ENCODE results near the gene ETF1. TPM values are rescaled to one million over a fixed set of nuclear protein-coding genes. Genes with fewer than 3 reads are reported as not detected.
A peak's percentile ranks its signal among the peaks of the same experiment; 100 is the strongest.

The ETF1 gene
- polyA plus RNA-seq, 3 donors, result 34.8 to 71.4 (median 61.6) TPM

DNA sequence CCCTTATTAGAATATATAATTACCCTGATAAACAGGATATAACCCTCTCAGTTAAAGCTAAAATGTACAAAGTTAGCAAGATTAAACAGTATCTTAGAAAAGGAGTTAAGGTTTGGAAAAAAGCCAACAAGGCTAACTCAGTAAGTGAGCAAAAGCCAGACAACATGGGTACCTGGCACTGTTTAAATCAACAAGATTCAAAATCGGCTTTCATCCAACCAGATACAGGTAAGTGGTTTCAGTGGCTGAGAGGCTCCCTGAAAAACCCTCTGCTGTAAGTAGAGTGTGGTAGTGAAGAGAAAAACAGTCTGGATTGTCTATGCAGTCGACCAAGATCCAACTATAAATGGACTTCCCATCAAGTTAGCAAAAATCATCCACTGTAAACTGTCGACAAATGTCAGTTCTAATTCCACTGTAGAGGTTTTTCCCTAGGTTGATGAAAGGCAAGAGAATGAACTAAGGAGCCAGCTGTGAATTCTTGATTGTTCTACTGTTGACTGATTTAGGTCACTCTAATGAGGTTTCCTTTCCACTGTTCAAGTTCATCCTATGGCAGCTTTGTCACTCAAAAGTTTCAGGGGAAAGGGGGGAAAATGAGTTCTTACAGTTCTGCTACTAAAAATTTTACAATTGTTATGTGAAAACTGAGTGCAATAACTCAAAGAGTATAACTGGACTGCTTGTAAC, 27.3 kb downstream of the ETF1 start:
- peaks cover 69% of the 10 kb centered on the region for H4K20me1 ChIP-seq (ENCODE audit: insufficient read depth, low read length)
- Mint-ChIP-seq H3K4me3 (no peak overlapping the region), H3K9me3 (no peaks in the 10 kb centered on the region), H3K4me1 (peaks cover 13% of the 10 kb centered on the region), H3K27me3 (ENCODE audit: low read depth in 3 of 3) (peaks cover 0 to 2% (median 0%) of the 10 kb centered on the region in 3 donors), H3K36me3 (peaks cover 82 to 84% of the 10 kb centered on the region in 2 donors), H3K27ac (no peak overlapping the region)
- H3K27ac ChIP-seq (ENCODE audit: low read depth in 1 of 2, low read length in 2 of 2), result no peak overlapping the region
- WGBS (ENCODE audit: insufficient coverage), result no CpG with 5 or more reads among the region's 3 CpGs
- DNase-seq, result no peak
- H3K9ac ChIP-seq (ENCODE audit: insufficient read depth, low read length, poor library complexity, severe bottlenecking), result no peak overlapping the region
- TF ChIP-seq, protein P1, sequence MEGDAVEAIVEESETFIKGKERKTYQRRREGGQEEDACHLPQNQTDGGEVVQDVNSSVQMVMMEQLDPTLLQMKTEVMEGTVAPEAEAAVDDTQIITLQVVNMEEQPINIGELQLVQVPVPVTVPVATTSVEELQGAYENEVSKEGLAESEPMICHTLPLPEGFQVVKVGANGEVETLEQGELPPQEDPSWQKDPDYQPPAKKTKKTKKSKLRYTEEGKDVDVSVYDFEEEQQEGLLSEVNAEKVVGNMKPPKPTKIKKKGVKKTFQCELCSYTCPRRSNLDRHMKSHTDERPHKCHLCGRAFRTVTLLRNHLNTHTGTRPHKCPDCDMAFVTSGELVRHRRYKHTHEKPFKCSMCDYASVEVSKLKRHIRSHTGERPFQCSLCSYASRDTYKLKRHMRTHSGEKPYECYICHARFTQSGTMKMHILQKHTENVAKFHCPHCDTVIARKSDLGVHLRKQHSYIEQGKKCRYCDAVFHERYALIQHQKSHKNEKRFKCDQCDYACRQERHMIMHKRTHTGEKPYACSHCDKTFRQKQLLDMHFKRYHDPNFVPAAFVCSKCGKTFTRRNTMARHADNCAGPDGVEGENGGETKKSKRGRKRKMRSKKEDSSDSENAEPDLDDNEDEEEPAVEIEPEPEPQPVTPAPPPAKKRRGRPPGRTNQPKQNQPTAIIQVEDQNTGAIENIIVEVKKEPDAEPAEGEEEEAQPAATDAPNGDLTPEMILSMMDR (IDR thresholded peaks at IDR 0.05), result no peak
- H3K27me3 ChIP-seq (ENCODE audit: control insufficient read depth in 2 of 2, insufficient read depth in 2 of 2, low read length in 2 of 2), result no peaks in the 10 kb centered on the region
- no peak overlapping the region for H3K4me3 ChIP-seq (replicated peaks in 1 of 3; ENCODE audit: low read depth in 2 of 3, low read length in 3 of 3)
- H2AFZ ChIP-seq (ENCODE audit: insufficient read depth, low read depth, low read length, poor library complexity, severe bottlenecking), result no peak overlapping the region
- H3K36me3 ChIP-seq (replicated peaks in 1 of 2; ENCODE audit: control insufficient read depth in 1 of 2, insufficient read depth in 2 of 2, low read length in 2 of 2), result peaks cover 76 to 87% of the 10 kb centered on the region in 2 donors
- no peak overlapping the region for H3K4me2 ChIP-seq (replicated peaks; ENCODE audit: extremely low read depth, low read length, poor library complexity, severe bottlenecking)
- H3K9me3 ChIP-seq (replicated peaks in 1 of 2; ENCODE audit: control insufficient read depth in 1 of 2, insufficient read depth in 1 of 2, low read length in 2 of 2), result no peaks in the 10 kb centered on the region
- peaks cover 0 to 3% of the 10 kb centered on the region in 2 donors for H3K4me1 ChIP-seq (ENCODE audit: control insufficient read depth in 1 of 2, insufficient read depth in 2 of 2, low read length in 2 of 2)
- intact Hi-C loops (cut with micrococcal nuclease), result no loop called here
- peaks cover 26% of the 10 kb centered on the region for H3K79me2 ChIP-seq (ENCODE audit: insufficient read depth, low read length)

DNA sequence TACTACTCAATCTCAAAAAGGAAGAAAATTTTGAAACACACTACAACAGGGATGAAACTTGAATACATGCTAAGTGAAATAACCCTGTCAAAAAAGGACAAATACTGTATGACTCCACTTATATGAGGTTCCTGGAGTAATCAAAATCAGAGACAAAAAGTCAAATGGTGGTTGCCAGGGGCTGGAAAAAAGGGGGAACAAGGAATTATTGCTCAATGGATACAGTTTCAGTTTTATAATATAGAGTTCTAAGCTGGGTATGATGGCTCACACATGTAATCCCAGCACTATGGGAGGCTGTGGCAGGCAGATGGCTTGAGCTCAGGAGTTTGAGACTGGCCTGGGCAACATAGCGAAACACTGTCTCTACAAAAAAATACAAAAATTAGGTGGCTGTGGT, 29.0 kb downstream of the ETF1 start:
- Histone ChIP-seq H3K36me3 (replicated peaks in 1 of 2; ENCODE audit: control insufficient read depth in 1 of 2, insufficient read depth in 2 of 2, low read length in 2 of 2) (peaks cover 88 to 98% of the 10 kb centered on the region in 2 donors), H4K20me1 (ENCODE audit: insufficient read depth, low read length) (peaks cover 58% of the 10 kb centered on the region), H3K9ac (ENCODE audit: insufficient read depth, low read length, poor library complexity, severe bottlenecking) (no peak overlapping the region), H2AFZ (ENCODE audit: insufficient read depth, low read depth, low read length, poor library complexity, severe bottlenecking) (no peak overlapping the region), H3K27ac (ENCODE audit: low read depth in 1 of 2, low read length in 2 of 2) (peak overlapping the region in 1 of 2 donors; percentile 36), H3K79me2 (ENCODE audit: insufficient read depth, low read length) (peaks cover 14% of the 10 kb centered on the region), H3K27me3 (ENCODE audit: control insufficient read depth in 2 of 2, insufficient read depth in 2 of 2, low read length in 2 of 2) (no peaks in the 10 kb centered on the region), H3K9me3 (replicated peaks in 1 of 2; ENCODE audit: control insufficient read depth in 1 of 2, insufficient read depth in 1 of 2, low read length in 2 of 2) (no peaks in the 10 kb centered on the region), H3K4me3 (replicated peaks in 1 of 3; ENCODE audit: low read depth in 2 of 3, low read length in 3 of 3) (no peak overlapping the region), H3K4me1 (ENCODE audit: control insufficient read depth in 1 of 2, insufficient read depth in 2 of 2, low read length in 2 of 2) (peaks cover 0 to 3% of the 10 kb centered on the region in 2 donors), H3K4me2 (replicated peaks; ENCODE audit: extremely low read depth, low read length, poor library complexity, severe bottlenecking) (no peak overlapping the region)
- Mint-ChIP-seq H3K27me3 (ENCODE audit: low read depth in 3 of 3) (peaks cover 0 to 2% (median 0%) of the 10 kb centered on the region in 3 donors), H3K4me1 (peaks cover 9% of the 10 kb centered on the region), H3K9me3 (no peaks in the 10 kb centered on the region), H3K27ac (peak overlapping the region in 5 of 7 donors; percentile 26 to 85 (median 75)), H3K36me3 (peaks cover 88 to 95% of the 10 kb centered on the region in 2 donors), H3K4me3 (no peak overlapping the region)
- peak in 2 of 3 donors; percentile 14 to 29 for DNase-seq
- no CpG with 5 or more reads among the region's 1 CpG for WGBS (ENCODE audit: insufficient coverage)
- intact Hi-C loops (cut with micrococcal nuclease), result no loop called here
- TF ChIP-seq, protein P1 (IDR thresholded peaks at IDR 0.05), result no peak
